Right lobe of liver (tissue), 6 donors: ENCODE data around the gene LUC7L2. TPM values are rescaled to one million over a fixed set of nuclear protein-coding genes. Genes with fewer than 3 reads are reported as not detected.

ENCODE experiments used
- ATAC-seq, 4 donors: fragments of 200-7000 bp; cut with Tn5 transposase; one replicate each; pipeline ENCODE4 v1.9.1; 2020; ENCODE audit warnings: mild to moderate bottlenecking in 4 of 4, moderate library complexity in 4 of 4
- DNase-seq, 3 donors: peaks; one replicate each; pipeline ENCODE4 v3.0.0-alpha.2; 2020
- H3K27ac ChIP-seq, 3 donors: fragments of 200-600 bp; one replicate each; pipeline ENCODE4 v1.8.0; 2022
- H3K27me3 ChIP-seq, 2 donors: fragments of 200-600 bp; one replicate each; pipeline ENCODE4 v1.8.0; 2022
- H3K36me3 ChIP-seq, 4 donors: fragments of 200-600 bp; sonication (generic) in 1 of 4; one replicate each; pipeline versions ENCODE4 v1.5.1 to v1.8.0; 2017 to 2022; ENCODE audit warnings: control low read depth in 1 of 4
- H3K4me1 ChIP-seq, 4 donors: fragments of 200-600 bp; sonication (generic) in 1 of 4; one replicate each; pipeline versions ENCODE4 v1.5.1 to v1.8.0; 2017 to 2022; ENCODE audit warnings: control low read depth in 1 of 4
- H3K4me3 ChIP-seq, 3 donors: fragments of 200-600 bp; one replicate each; pipeline ENCODE4 v1.8.0; 2022
- H3K9me3 ChIP-seq, 4 donors: fragments of 200-600 bp; sonication (generic) in 1 of 4; one replicate each; pipeline versions ENCODE4 v1.5.1 to v1.8.0; 2017 to 2022; ENCODE audit warnings: control low read depth in 1 of 4
- POLR2A ChIP-seq: fragments of 450-650 bp; IDR thresholded peaks from one replicate; pipeline ENCODE4 v1.6.1; 2017; ENCODE audit warnings: antibody characterized with exemption, mild to moderate bottlenecking
- WGBS: methylation state at CpG from one replicate; pipeline ENCODE4 v1.1.6; 2018; ENCODE audit warnings: low coverage, low lambda C conversion rate; ENCODE audit not compliant: insufficient coverage; ENCODE audit errors: missing lambda C conversion rate; 5-methylcytosine and 5-hydroxymethylcytosine counted together
- intact Hi-C, 2 donors: fragments of 100-400 bp; cut with DNase I; formaldehyde crosslinking; loops; one replicate each; pipeline versions ENCODE4 v1.11.2 to v1.14.1; 2022
- small RNA-seq, 2 experiments: library from RNA; depleted of rRNA; stranded (forward); fragments of <200 nt; gene quantifications; one replicate each; pipeline ENCODE3, GENCODE V24; 2016
- total RNA-seq, 6 experiments: library from RNA; depleted of rRNA in 2 of 6; stranded (reverse); fragments of >200 nt in 2 of 6; fragmentation: NEBNext Ultra II Directional in 3 of 6; extraction: Animal tissue kit (Norgen Biotek cat#: 25700) in 3 of 6; gene quantifications; one replicate each; pipeline versions ENCODE4 v1.1.0 to v1.2.4, GENCODE V29; 2016 to 2023
- TF ChIP-seq, protein P1 (sequence below), 4 donors: fragments of 200-600 bp in 3 of 4; fragments of 450-650 bp in 1 of 4; IDR thresholded peaks; one replicate each; pipeline versions ENCODE4 v1.5.1 to v1.8.0; 2016 to 2022; ENCODE audit warnings: antibody characterized with exemption in 4 of 4, mild to moderate bottlenecking in 2 of 4
- donor health status: DM: no; HTN: yes; CAD: no.
- donor health status: DM: no; HTN: no; CAD: no.
- donor health status: DM: no; HTN: no; CAD: no.
- donor health status: DM: no; HTN: yes; CAD: no.
- donor health status: DM: no; HTN: yes; CAD: no.

LUC7L2 gene
- total RNA-seq, 6 experiments from 2014 or later = 23.2 to 40.0 (median 36.3) TPM

- intact Hi-C loops = no loop called here
- Histone ChIP-seq H3K9me3 (no peaks in the 10 kb centered on the region), H3K4me3 (no peak overlapping the region), H3K27ac (no peak overlapping the region), H3K27me3 (no peaks in the 10 kb centered on the region), H3K4me1 (peaks cover 0 to 9% (median 0%) of the 10 kb centered on the region in 4 donors), H3K36me3 (no peaks in the 10 kb centered on the region)
- WGBS = 33% methylated on average over 3 of the region's 7 CpGs
- ATAC-seq (peak; percentile 40 to 92 (median 54)), DNase-seq (no peak)
- TF ChIP-seq POLR2A = no peak
- TF ChIP-seq, protein P1, sequence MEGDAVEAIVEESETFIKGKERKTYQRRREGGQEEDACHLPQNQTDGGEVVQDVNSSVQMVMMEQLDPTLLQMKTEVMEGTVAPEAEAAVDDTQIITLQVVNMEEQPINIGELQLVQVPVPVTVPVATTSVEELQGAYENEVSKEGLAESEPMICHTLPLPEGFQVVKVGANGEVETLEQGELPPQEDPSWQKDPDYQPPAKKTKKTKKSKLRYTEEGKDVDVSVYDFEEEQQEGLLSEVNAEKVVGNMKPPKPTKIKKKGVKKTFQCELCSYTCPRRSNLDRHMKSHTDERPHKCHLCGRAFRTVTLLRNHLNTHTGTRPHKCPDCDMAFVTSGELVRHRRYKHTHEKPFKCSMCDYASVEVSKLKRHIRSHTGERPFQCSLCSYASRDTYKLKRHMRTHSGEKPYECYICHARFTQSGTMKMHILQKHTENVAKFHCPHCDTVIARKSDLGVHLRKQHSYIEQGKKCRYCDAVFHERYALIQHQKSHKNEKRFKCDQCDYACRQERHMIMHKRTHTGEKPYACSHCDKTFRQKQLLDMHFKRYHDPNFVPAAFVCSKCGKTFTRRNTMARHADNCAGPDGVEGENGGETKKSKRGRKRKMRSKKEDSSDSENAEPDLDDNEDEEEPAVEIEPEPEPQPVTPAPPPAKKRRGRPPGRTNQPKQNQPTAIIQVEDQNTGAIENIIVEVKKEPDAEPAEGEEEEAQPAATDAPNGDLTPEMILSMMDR (IDR thresholded peaks at IDR 0.05) = no peak
These were observed 112.2 kb downstream of the LUC7L2 start for GRCh38 chr7:139471740-139472353.

Small RNAs within 50 kb of the gene (small RNA-seq; reads per million reads assigned to genes)
- gene RNU6-206P (0 reads per million in 2 experiments), gene RNU6-911P (0 reads per million in 2 experiments)

Other genes starting within 250 kb of the LUC7L2 start
- 10 to 100 TPM in 1 of 6 experiments, 1 to 10 TPM in 5; 4.5 to 12.0 (median 8.1) TPM for gene UBN2, start 128.7 kb upstream of the LUC7L2 start, total RNA-seq
- gene FMC1, start 18.6 kb upstream of the LUC7L2 start, total RNA-seq = 10 to 100 TPM in 2 of 6 experiments, 1 to 10 TPM in 4; 4.4 to 17.7 (median 6.2) TPM
- not detected for gene KLRG2, start 123.8 kb downstream of the LUC7L2 start, total RNA-seq
- gene CLEC2L, start 163.8 kb downstream of the LUC7L2 start, total RNA-seq = not detected